Endothelial cell of umbilical vein (primary cell): Measurements from ENCODE around the gene FBXO11.

Source experiments
- CTCF ChIP-seq, 2 donors: IDR thresholded peaks; 1 replicate in 1 of 2; 2 replicates in 1 of 2; pipeline ENCODE4 v1.5.1; 2011; ENCODE audit warnings: low read length in 2 of 2, mild to moderate bottlenecking in 2 of 2, moderate library complexity in 2 of 2, control low read depth in 1 of 2, inconsistent platforms in 1 of 2, low read depth in 1 of 2; ENCODE audit not compliant: insufficient read depth in 1 of 2; ENCODE audit errors: extremely low read depth in 1 of 2
- EZH2 ChIP-seq: IDR thresholded peaks from 2 replicates; pipeline ENCODE4 v1.6.1; 2012; ENCODE audit warnings: borderline replicate concordance, low read depth, mild to moderate bottlenecking, moderate library complexity, low read length, inconsistent platforms; ENCODE audit not compliant: severe bottlenecking
- FOS ChIP-seq: IDR thresholded peaks from 2 replicates; pipeline ENCODE4 v1.6.1; 2011; ENCODE audit warnings: mild to moderate bottlenecking, low read length, moderate library complexity, borderline replicate concordance; ENCODE audit not compliant: insufficient read depth
- MAX ChIP-seq: IDR thresholded peaks from 2 replicates; pipeline ENCODE4 v1.6.1; 2011; ENCODE audit not compliant: insufficient read depth, insufficient read length
- MYC ChIP-seq: IDR thresholded peaks from one replicate; pipeline ENCODE4 v1.6.1; 2011; ENCODE audit warnings: mild to moderate bottlenecking, low read depth, low read length
- POLR2A ChIP-seq: IDR thresholded peaks from 2 replicates; pipeline ENCODE4 v1.6.1; 2012; ENCODE audit warnings: low read depth, mild to moderate bottlenecking, control low read depth, low read length
- POLR2AphosphoS5 ChIP-seq: IDR thresholded peaks from 2 replicates; pipeline ENCODE4 v1.6.1; 2012; ENCODE audit warnings: low read depth, mild to moderate bottlenecking, control low read depth, low read length, moderate library complexity; ENCODE audit not compliant: insufficient read depth

GRCh38 chr2:47862949-47863348 lies 43.3 kb downstream of the FBXO11 start:
- TF ChIP-seq POLR2A: no peak
- TF ChIP-seq MYC: no peak
- TF ChIP-seq CTCF (IDR thresholded peaks at IDR 0.05; ENCODE audit: extremely low read depth in 1 of 2, insufficient read depth in 1 of 2, low read depth in 1 of 2, low read length in 2 of 2): no peak
- no peak for TF ChIP-seq EZH2
- no peak for TF ChIP-seq POLR2AphosphoS5
- TF ChIP-seq MAX: no peak
- no peak for TF ChIP-seq FOS
